ENCODE data around the gene TSPO.
"Not testable (repeated sequence)": the region's sequence is repeated elsewhere in the genome, so short reads cannot be mapped to it uniquely, and the experiment has no call there.

TSPO gene

GRCh38 chr22:43151251-43152002 is at the start of gene TSPO:
TSPO (plus strand) TSS chr22:43151559; CDS start chr22:43159239, 7,680 bp downstream.
- DNase-seq: no peak

- not testable (repeated sequence) for DNase-seq
These were observed 47.2 kb upstream of the TSPO start for GRCh38 chr22:43104056-43104625.

- not testable (repeated sequence) for DNase-seq
These were observed 46.4 kb upstream of the TSPO start for GRCh38 chr22:43104950-43105349.

GRCh38 chr22:43106302-43106701 is 45.1 kb upstream of the TSPO start:
- DNase-seq: no peak

GRCh38 chr22:43109511-43109910 is 41.8 kb upstream of the TSPO start:
- no peak for DNase-seq

- DNase-seq: no peak
These were observed 41.4 kb upstream of the TSPO start for GRCh38 chr22:43109921-43110443.

GRCh38 chr22:43110444-43110926 is 40.9 kb upstream of the TSPO start, which contains the start of gene BIK:
BIK (plus strand) TSS chr22:43110750; CDS start chr22:43124023, 13,273 bp downstream.
- no peak for DNase-seq

- DNase-seq: no peak
These were observed 40.3 kb upstream of the TSPO start for GRCh38 chr22:43110927-43111623.

- DNase-seq: no peak
These were observed 37.7 kb upstream of the TSPO start for GRCh38 chr22:43113526-43114251.

- no peak for DNase-seq
These were observed 36.4 kb upstream of the TSPO start for GRCh38 chr22:43114958-43115357.

GRCh38 chr22:43116932-43117331 is 34.4 kb upstream of the TSPO start:
- DNase-seq: no peak

GRCh38 chr22:43118024-43118849 is 33.1 kb upstream of the TSPO start:
- DNase-seq: no peak

GRCh38 chr22:43118953-43119458 is 32.4 kb upstream of the TSPO start:
- DNase-seq: no peak

- no peak for DNase-seq
These were observed 24.7 kb upstream of the TSPO start for GRCh38 chr22:43126501-43127165.

GRCh38 chr22:43127166-43127908 is 24.0 kb upstream of the TSPO start:
- DNase-seq: no peak

- DNase-seq: no peak
These were observed 23.2 kb upstream of the TSPO start for GRCh38 chr22:43128116-43128515.

- DNase-seq: peak; percentile 15
These were observed 22.4 kb upstream of the TSPO start for GRCh38 chr22:43128928-43129424.

- no peak for DNase-seq
These were observed 21.6 kb upstream of the TSPO start for GRCh38 chr22:43129426-43130425.
